ENCODE measurements around the gene CTNNA2.
"Not testable (repeated sequence)": the region's sequence is repeated elsewhere in the genome, so short reads cannot be mapped to it uniquely, and the experiment has no call there.

Gene CTNNA2

GRCh38 chr2:80019571-80020460, 507.0 kb downstream of the CTNNA2 start:
- no peak for DNase-seq (ENCODE audit: low read depth in 2 of 2, low spot score in 1 of 2)

GRCh38 chr2:80022018-80022417, 509.2 kb downstream of the CTNNA2 start:
- no peak for DNase-seq (ENCODE audit: low read depth in 2 of 2, low spot score in 1 of 2)

GRCh38 chr2:80026040-80026729, 513.3 kb downstream of the CTNNA2 start:
- DNase-seq (ENCODE audit: low read depth in 2 of 2, low spot score in 1 of 2): no peak

- no peak for DNase-seq (ENCODE audit: low read depth in 2 of 2, low spot score in 1 of 2)
Observed at GRCh38 chr2:80028051-80028450, 515.2 kb downstream of the CTNNA2 start.

- no peak for DNase-seq (ENCODE audit: low read depth in 2 of 2, low spot score in 1 of 2)
Observed at GRCh38 chr2:80028584-80028983, 515.7 kb downstream of the CTNNA2 start.

- DNase-seq (ENCODE audit: low read depth in 2 of 2, low spot score in 1 of 2): no peak
Observed at GRCh38 chr2:80030135-80030534, 517.3 kb downstream of the CTNNA2 start.

- not testable (repeated sequence) for DNase-seq (ENCODE audit: low read depth in 2 of 2, low spot score in 1 of 2)
Observed at GRCh38 chr2:80032684-80033083, 519.8 kb downstream of the CTNNA2 start.

GRCh38 chr2:80035749-80036285, 523.0 kb downstream of the CTNNA2 start:
- DNase-seq (ENCODE audit: low read depth in 2 of 2, low spot score in 1 of 2): no peak

- no peak for DNase-seq (ENCODE audit: low read depth in 2 of 2, low spot score in 1 of 2)
Observed at GRCh38 chr2:80037310-80037709, 524.5 kb downstream of the CTNNA2 start.

GRCh38 chr2:80040226-80040625, 527.4 kb downstream of the CTNNA2 start:
- no peak for DNase-seq (ENCODE audit: low read depth in 2 of 2, low spot score in 1 of 2)

GRCh38 chr2:80042635-80043034, 529.8 kb downstream of the CTNNA2 start:
- no peak for DNase-seq (ENCODE audit: low read depth in 2 of 2, low spot score in 1 of 2)

- no peak for DNase-seq (ENCODE audit: low read depth in 2 of 2, low spot score in 1 of 2)
Observed at GRCh38 chr2:80048296-80048695, 535.4 kb downstream of the CTNNA2 start.

GRCh38 chr2:80050246-80050645, 537.4 kb downstream of the CTNNA2 start:
- no peak for DNase-seq (ENCODE audit: low read depth in 2 of 2, low spot score in 1 of 2)

- DNase-seq (ENCODE audit: low read depth in 2 of 2, low spot score in 1 of 2): no peak
Observed at GRCh38 chr2:80053522-80054345, 540.9 kb downstream of the CTNNA2 start.

GRCh38 chr2:80054346-80054675, 541.5 kb downstream of the CTNNA2 start:
- no peak for DNase-seq (ENCODE audit: low read depth in 2 of 2, low spot score in 1 of 2)

- DNase-seq (ENCODE audit: low read depth in 2 of 2, low spot score in 1 of 2): no peak
Observed at GRCh38 chr2:80057956-80058355, 545.1 kb downstream of the CTNNA2 start.

- no peak for DNase-seq (ENCODE audit: low read depth in 2 of 2, low spot score in 1 of 2)
Observed at GRCh38 chr2:80058562-80058961, 545.7 kb downstream of the CTNNA2 start.

- DNase-seq (ENCODE audit: low read depth in 2 of 2, low spot score in 1 of 2): no peak
Observed at GRCh38 chr2:80059447-80059846, 546.6 kb downstream of the CTNNA2 start.

- no peak for DNase-seq (ENCODE audit: low read depth in 2 of 2, low spot score in 1 of 2)
Observed at GRCh38 chr2:80061881-80062280, 549.0 kb downstream of the CTNNA2 start.

GRCh38 chr2:80062298-80062697, 549.4 kb downstream of the CTNNA2 start:
- no peak for DNase-seq (ENCODE audit: low read depth in 2 of 2, low spot score in 1 of 2)

- DNase-seq (ENCODE audit: low read depth in 2 of 2, low spot score in 1 of 2): no peak
Observed at GRCh38 chr2:80068038-80068731, 555.3 kb downstream of the CTNNA2 start.
